NCI-H345 treated with DMSO at 0.1 percent for 48 hours (cell line): ENCODE data around the gene YTHDF1.
"Not testable (repeated sequence)": the region's sequence is repeated elsewhere in the genome, so short reads cannot be mapped to it uniquely, and the experiment has no call there.

Experiments
- DNase-seq: peaks from one replicate; lab custom pipeline; 2025; ENCODE audit not compliant: unreplicated experiment; lab: John Stamatoyannopoulos, UW

YTHDF1 gene

DNA sequence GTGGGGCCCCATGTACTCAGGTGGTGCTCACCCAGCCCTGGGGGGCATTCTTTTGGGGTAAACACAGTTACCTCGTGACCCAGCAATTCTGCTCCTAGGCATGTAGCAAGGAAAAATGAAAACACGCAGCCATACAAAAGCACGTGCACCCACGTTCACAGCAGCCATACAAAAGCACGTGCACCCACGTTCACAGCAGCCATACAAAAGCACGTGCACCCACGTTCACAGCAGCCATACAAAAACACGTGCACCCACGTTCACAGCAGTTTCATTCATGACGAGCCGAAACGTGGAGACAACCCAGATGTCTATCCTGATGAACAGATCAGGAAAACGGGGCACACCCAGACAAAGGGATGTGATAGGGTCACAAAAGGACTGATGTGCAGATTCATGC is 57.1 kb downstream of the YTHDF1 start:
- DNase-seq, result no peak

DNA sequence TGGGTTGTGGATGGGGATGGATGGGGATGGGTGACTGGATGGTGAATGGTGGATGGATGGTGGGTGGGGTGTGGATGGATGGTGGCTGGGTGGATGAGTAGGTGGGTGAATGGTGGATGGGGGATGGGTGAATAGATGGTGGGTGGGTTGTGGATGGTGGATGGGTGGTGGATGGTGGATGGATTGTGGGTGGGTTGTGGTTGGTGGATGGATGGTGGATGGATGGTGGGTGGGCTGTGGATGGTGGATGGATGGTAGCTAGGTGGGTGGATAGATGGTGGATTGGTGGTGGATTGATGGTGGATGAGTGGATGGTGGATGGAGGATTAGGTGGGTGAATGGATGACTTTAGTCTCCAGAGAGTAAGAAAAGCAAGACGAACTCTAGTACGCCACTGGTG is 57.6 kb downstream of the YTHDF1 start:
- DNase-seq, result no peak

DNA sequence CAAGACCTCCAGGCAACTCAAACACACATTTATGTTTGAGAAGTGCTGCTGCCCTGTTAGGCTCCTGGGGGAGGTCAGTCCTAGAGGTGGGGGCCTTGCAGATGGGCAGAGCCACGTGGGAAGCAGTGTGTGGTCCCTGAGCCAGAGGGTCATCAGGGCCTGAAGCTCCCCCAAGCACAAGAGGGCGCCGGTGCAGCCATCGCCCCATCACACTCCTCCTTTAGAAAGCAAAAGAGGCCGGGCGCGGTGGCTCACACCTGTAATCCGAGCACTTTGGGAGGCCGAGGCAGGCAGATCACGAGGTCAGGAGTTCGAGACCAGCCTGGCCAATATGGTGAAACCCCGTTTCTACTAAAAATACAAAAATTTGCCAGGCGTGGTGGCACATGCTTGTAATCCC is 58.5 kb downstream of the YTHDF1 start:
- not testable (repeated sequence) for DNase-seq

DNA sequence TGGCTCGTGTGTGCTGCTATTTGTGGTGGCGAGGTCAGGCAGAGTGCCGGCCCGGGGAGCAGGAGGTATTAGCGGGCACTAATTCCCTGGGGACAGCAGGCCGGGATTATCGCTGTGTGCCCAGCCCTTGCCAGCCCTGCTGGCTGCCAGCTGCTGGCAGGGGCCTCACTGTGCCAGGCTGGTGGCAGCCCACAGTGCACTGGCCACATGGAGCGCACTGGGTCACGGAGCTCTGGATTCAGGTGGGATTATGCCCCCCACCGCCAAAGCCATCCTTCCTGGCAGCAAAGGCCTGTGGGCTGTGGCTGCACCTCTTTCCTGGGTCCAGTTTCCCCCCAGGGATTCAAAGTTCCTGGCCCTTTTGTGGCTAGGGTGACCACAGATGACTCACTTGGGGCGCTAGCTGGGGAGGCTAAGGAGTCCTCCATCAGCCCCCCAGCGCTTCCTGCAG is 59.7 kb downstream of the YTHDF1 start:
- DNase-seq, result no peak

DNA sequence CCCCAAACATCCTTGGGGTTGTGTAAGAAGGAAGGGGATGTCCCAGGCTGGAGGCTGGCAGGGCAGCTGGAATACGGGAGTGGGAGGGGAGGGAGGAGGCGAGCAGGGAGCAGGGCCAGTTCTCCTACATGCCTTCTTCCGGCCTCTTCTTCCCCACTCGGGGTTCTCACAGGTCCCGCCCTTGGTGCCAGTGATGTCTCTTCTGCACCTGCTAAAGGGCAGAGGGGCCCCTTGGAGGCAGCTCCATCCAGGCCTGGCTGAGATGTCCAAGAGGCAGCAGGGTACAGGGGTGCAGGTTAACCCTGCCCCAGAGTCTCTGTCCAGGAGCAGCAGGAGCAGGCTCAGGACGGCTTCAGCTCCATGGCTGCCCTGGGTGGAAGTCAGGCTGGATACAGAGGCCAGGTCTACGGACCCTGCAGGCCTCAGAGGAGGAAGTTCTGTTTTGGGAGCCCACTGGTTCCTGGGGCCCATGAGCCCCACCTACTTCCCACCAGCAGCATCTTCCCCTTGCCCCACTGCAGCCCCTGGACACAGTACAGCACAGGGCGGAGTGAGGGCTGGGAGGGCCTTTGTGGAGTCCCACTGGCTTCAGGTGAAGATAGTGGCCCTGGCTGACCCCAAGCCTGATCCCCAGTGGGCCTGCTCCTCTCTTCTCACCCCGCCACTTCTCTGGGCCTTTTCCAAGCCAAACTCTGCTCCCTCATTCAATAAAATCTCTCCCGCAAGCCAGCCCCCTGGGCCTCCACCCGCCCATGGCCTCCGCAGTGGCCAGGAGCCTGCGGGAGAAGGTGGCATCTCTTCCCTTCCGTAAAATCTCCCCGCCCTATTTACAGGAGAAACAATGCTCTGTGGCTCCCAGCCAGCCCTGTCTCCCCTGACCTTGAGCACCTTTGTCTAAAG is 60.4 kb downstream of the YTHDF1 start:
- no peak for DNase-seq

DNA sequence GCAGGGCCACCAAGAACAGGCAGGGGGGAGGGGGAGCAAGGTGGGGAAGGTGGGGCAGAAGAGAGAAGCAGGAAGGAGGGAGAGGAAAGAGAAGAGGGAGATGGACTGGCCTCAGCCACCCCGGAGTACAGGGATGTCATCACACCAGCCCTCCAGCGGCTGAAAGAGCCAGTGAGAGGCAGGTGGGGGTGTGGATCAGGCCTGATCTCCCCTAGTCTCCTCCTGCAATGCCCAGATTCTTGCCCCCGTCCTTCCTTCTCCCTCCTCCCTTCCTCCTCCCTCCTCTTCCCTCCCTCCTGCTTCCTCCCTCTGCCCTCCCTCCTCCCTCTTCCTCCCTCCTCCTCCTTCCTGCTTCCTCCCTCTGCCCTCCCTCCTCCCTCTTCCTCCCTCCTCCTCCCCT is 61.5 kb downstream of the YTHDF1 start:
- no peak for DNase-seq

DNA sequence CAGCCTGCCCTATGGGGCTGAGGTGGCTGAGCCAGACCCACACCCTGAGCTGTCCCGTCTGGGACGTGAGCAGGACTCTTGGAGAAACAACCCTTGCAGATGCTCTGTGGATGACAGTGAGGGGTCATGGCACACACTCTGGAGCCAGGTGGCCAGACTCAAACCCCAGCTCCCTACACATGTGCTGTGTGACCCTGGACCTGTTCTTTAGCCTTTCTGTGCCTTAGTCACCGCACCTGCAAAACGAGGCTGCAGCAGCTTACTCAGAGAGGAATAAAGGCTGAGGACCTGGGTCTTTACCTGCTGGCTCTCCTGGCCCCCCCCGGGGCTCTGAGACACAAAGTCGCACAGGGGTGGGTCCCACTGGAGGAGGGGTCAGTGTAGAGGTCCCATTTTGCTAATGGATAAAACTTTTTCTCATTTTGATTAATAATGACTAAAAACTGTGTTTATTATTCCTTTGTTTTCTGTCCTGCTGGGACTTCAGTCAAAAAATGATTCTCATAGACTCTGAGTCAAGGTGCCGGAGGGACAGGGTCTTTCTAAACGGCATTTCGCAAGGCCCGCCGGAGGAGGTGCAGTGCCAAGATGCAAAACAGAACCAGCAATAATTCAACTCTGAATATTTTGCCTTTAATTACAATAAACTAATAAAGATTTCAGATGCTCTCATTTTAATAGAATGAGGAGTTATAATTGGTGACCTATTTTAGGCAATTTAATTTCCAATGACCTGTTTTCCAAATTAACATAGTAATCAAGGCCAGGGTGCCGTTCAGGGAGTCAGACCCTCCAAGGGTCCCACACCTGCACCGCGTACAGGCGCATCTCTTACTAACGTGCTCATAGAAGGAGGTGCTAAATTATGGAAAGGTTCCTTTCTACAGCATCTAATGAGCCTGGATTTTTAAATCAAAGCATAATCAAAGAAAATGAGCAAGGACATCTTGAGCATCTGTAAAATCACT is 62.4 kb downstream of the YTHDF1 start:
- DNase-seq, result no peak

DNA sequence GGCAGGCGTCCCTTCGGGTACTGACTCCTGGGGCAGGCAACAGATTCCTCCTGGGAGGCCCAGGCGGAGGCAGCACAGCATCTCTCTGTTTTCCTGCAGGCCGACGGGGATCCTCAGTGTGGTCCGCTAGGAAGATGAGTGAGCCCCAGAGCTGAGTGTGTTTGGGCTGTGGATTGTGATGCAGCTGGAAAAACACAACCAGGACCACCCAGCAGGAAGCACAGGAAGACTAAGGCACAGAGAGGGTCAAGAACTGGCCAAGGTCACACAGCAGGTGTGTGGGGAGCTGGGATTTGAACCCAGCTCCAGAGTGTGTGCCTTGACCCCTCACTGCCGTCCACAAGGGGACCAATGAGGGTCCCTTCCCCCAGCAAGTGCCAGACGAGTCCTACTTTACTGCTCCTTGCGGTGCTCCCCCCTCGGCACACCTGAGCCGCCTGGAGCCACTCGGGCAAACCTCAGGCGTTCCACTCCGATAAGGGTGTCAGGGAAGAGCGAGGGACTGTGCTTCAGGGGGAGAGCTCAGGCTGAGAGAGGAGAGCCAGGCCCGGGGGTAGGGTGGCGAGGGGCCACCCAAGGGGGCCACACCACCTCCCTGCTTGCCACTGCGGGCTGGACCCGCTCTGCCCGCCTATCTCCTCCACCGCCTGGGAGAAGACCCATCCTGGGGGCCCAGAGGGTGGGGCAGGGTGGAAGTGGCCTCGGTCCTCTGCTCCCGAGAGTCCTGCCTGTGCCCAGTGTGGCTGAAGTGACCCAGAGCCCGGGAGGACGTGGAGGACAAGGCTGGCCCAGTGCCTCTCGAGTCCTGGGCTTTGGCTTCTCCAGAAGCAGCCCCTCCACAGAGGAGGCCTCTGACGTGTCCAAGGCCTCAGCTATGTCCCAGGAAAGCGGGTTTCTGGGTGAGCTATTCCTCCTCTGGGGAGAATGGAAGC is 63.3 kb downstream of the YTHDF1 start:
- DNase-seq, result no peak

DNA sequence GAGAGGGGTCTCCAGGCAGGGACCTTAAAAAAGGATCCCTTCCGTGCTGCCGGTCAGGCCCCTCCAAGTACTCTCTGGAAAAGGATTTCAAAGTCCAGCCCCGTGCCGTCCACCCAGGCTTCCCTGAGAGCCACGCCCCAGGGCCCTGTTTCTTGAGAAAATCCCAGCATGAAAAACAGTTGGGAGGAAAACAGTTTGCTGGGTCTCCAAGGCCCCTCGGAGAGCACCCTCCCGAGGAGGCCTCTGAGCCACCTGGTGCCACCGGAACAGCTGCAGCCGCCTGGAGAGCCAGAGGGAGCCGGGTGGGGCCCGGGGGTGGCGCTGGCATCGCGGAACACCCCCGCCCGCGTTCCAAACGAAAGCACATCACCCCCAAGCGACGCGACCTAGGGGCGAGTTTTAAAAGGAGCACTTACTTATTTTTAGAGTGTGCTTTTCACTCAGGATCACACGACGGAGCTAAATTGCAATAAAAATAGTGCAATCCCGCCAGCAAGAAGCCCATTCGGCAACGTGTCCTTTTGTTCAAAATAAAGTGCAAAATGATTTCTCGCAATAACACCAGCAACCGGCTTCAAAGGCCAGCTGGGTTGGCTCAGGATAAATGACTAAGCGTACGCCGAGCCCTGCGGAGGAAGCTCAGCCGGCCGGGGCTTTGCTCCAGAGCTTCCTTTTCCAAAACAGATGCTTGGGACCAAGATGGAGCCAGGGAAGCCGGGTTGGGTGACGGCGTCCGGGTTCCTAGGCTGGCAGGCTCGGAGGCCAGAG is 64.2 kb downstream of the YTHDF1 start:
- DNase-seq, result peak; percentile 19

DNA sequence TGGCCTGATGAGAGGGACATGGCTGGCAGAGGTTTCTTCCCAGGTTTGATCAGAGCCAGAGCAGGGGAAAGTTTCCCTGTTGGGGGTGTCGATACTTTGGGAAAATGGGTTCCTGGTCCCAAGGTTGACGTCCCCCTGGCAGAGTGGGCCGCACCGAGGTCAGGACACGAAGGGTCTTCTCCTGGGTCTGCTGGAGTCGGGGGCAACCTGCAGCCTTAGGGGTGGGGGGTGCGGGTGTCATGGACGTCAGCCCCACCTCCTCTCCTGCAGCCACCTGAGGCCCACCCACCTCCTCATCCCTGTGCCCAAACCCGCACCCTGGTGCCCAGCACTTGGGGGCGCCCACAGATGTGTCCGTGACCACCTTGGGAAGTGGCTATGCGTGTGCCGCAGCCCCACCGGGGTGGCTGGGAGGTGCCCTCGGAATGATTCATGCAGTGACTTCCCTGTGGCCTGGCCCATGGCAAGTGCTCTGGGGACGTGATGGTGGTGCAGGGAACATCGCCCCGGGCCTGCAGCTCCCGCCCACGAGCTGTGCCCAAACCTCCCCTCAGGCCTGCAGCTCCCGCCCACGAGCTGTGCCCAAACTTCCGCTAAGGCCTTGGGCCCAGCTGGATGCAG is 64.9 kb downstream of the YTHDF1 start:
- no peak for DNase-seq

DNA sequence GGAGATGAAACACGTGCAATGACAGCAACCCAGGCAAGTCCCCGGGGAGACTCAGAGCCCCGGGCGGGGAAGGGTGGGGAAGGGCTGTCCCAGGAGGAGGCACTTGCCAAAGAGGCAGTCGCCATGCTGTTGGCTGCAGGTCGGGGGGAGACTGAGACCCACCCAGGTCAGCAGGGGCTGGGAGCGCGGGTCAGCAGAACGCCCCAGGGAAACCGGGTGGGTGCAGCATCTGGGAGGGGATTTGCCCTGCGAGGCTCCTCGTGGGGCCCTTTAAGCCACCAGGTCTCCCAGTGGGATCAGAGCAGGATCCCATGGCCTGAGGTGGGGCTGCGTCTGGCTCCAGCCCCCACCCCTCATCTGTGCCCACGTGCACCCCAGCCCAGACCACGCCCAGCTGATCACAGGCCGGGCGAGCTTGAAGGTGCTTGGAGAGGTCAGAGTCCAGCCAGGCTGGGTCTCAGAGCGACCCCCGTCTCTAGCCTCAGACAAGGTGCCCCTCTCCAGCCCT is 65.5 kb downstream of the YTHDF1 start:
- DNase-seq, result no peak

DNA sequence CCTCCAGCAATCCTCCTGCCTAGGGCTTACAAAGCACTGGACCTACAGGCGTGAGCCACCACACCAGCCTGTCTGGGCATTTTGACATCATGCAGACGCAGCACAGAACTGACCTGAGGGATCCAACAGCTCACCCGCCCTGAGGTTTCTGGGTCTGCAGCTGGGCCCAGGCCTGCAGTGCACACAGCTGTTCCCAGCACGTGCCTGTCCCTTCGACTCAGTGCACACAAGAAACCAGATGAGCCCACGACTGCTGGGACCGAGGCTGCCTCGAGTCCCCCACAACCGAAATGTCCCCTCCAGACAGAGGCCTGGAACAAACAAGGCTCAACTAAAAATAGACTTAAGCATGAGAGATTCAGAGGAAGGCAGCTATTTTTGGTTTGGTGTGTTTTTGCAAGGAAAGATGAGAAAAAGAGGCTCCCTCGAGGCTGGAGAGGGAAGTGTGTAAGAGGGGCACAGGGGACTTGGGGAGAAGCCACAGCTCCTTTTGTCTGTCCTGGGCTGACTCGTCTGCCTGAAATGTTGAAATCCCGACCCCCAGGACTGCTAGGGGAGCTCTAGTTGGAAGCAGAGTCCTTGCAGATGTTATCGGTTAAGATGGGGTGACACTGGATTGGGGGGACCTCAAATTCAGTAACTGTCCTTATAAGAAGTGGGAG is 66.3 kb downstream of the YTHDF1 start:
- no peak for DNase-seq

DNA sequence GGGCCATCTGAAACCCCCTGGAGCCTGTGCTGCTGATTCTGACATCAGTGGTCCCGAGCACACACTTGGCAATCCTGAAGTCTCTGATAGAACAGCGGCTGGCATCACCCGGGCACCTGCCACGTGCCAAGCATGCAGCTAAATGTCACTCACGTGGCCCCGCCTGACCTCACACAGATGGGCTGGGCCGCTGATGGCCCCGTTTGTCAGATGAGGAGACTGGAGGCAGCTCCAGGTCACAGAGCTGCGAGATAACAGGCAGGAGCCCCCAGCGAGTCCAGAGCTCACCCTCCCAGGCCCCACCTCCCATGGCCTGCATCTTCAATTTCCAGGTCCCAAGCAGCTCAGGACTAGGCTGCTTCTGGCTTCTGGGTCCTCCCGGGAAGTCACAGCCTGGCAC is 67.2 kb downstream of the YTHDF1 start:
- DNase-seq, result no peak

DNA sequence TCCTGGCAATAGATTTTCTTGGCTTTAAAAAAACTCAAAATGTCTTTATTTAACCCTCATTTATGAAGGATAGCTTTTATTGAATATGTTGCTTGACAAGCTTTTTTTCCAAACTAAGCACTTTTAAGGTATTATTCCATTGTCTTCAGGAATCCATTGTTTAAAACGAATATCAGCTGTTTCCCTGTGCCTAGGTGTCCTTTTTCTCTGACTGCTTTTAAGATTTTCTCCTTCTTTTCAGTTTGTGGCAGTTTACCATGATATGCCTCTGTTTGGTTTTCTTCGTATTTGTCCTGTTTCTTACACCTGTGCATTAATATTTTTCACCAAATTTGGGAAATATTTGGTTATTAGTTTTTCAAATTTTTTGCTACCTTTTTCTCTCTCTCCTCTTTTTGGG is 68.4 kb downstream of the YTHDF1 start:
- no peak for DNase-seq
